Activated T-helper 17 cell treated with anti-CD3 and anti-CD28 coated beads, Interleukin-2, amount 50 U/mL, for 72 hours (primary cell): Measurements from ENCODE around the gene FCN1. TPM values are rescaled to one million over a fixed set of nuclear protein-coding genes. Genes with fewer than 3 reads are reported as not detected.

Experiments used
- ATAC-seq: fragments of 150-1000 bp; cut with Tn5 transposase; replicated peaks from 2 replicates; pipeline ENCODE4 v1.10.0; 2021; ENCODE audit warnings: mild to moderate bottlenecking, moderate library complexity
- H3K27ac Mint-ChIP-seq: one replicate; pipeline ENCODE4 v1.8.0; 2022; ENCODE audit warnings: mixed read lengths
- H3K27me3 Mint-ChIP-seq: one replicate; pipeline ENCODE4 v1.8.0; 2022; ENCODE audit warnings: mixed read lengths
- H3K36me3 Mint-ChIP-seq: one replicate; pipeline ENCODE4 v1.8.0; 2022; ENCODE audit warnings: low read depth, mild to moderate bottlenecking, mixed read lengths
- H3K4me1 Mint-ChIP-seq: one replicate; pipeline ENCODE4 v1.8.0; 2022; ENCODE audit warnings: mixed read lengths
- H3K4me3 Mint-ChIP-seq: one replicate; pipeline ENCODE4 v1.8.0; 2022; ENCODE audit warnings: mild to moderate bottlenecking, mixed read lengths
- H3K9me3 Mint-ChIP-seq: one replicate; pipeline ENCODE4 v1.8.0; 2022; ENCODE audit warnings: mixed read lengths
- total RNA-seq, 2 donors: library from RNA; stranded (reverse); gene quantifications; one replicate each; pipeline ENCODE4 v1.2.3, GENCODE V29; 2022

The FCN1 gene
- total RNA-seq = not detected

DNA sequence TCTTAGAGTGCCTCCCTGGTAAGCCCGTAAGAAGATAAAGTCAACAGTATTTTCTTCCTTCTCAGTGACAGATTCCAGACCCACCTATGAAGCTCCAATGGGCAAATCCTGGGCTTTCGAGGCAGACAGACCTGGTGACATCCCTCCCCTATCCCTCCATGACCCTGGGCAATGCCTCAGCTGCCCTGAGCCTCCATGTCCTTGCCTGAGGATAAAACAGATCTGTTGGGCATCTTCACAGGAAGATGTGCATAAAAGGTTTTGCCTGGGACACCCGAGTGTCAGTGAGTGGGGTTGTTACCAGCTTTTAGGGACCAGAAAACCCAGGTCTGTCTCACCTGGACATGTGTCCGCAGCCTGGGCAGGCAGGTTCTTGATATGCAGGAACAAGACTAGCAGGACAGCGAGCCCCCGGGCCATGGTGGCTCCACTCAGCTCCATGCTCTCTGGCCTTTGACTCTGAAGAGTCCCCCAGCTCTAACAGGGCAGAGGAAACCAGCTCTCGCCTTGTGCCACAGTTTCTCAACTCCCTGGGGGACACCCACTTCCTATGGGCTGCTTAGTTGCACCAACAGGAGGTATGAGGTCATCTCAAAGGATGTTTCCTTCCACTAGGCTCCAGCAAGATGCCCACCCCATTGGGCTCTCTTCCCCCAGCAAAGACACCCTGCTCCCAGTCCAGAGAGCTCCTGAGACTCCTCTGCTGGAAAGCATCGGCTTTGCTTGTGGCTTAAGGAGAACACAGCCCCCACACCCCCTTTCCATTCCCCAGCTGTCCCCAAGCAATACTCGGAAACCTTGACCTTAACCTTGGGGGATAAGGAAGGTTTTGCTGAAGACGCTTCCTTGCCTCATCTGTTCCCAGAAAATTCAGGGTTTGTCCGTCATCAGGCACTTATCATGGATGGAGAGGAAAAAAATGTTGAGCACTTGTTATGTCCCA is at the start of gene FCN1:
Gene FCN1 (minus strand): TSS at position 482 of the 943 bp plus-strand sequence. CDS start 41 bp downstream, at position 441.
- H3K4me1 Mint-ChIP-seq = no peaks in the 10 kb centered on the region
- H3K36me3 Mint-ChIP-seq = no peaks in the 10 kb centered on the region
- no peak for ATAC-seq
- H3K9me3 Mint-ChIP-seq = peaks cover 3% of the 10 kb centered on the region
- H3K27me3 Mint-ChIP-seq = peaks cover 9% of the 10 kb centered on the region
- no peak within 1 kb of the TSS for H3K4me3 Mint-ChIP-seq
- H3K27ac Mint-ChIP-seq = no peak within 1 kb of the TSS

DNA sequence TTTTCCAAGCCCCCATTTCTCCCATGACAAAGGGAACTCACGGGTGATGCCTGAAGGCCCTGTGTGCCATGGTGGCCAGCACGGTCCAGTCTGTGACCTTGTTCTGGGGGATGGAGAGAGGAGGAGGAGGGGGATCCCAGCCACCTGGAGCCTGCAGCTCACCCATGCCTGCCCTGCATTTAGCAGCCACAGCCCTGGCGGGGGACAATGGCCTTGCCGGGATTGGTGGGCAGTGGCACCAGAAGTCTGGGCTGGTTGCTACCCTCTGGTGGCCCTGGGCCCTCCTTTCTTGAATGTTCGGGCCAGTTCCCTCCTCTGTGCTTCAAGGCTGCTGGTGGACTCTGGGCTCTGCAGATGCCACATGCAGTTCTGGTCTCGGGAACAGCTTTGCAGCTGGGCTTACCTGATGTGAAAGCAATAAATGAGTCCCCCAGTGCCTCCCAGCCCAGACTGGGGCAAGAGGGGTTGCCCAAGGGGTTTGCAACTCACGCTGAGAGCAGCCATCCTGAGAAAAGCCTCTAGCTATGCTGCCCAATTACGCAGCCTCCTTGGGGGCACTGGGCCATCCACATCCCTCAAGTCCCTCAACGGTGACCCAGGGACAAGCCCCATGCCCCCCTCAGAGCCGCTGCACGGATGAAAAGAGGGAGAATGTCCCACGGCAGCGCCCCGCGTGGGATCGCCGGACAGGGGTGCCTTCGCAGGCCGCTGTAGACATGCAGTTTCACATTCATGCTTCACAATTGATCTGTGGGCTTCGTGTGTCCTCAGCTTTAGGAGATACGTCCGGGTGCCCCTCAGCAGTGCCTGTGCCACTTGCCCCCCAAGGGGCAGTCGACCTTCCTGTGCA is 49.2 kb upstream of the FCN1 start:
- Mint-ChIP-seq H3K4me1 (no peaks in the 10 kb centered on the region), H3K36me3 (no peaks in the 10 kb centered on the region), H3K27me3 (peaks cover 9% of the 10 kb centered on the region), H3K4me3 (no peak overlapping the region), H3K9me3 (no peaks in the 10 kb centered on the region), H3K27ac (no peak overlapping the region)
- ATAC-seq = no peak

DNA sequence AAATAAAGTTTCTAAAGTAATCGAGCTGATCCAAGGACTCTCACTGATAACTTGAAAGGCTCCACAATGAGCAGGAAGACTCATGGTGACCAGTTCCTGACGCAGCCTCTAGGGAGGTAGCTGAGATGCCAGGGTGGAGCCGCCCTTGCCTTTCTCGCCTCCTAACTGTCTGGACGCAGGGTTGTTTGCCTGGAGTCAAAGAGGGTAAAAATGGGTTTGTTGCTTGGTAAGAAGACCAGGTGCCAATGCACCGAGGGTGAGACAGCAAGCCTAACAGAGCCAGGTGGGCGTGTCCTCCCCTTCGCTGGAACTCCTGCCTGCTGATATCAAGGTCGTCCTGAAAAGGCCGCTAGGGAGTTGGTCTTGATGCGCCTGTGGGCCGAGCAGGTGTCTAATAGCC is 48.6 kb upstream of the FCN1 start:
- no peaks in the 10 kb centered on the region for H3K36me3 Mint-ChIP-seq
- H3K9me3 Mint-ChIP-seq = no peaks in the 10 kb centered on the region
- no peaks in the 10 kb centered on the region for H3K4me1 Mint-ChIP-seq
- no peak overlapping the region for H3K27ac Mint-ChIP-seq
- ATAC-seq = no peak
- H3K27me3 Mint-ChIP-seq = peaks cover 9% of the 10 kb centered on the region
- H3K4me3 Mint-ChIP-seq = no peak overlapping the region

DNA sequence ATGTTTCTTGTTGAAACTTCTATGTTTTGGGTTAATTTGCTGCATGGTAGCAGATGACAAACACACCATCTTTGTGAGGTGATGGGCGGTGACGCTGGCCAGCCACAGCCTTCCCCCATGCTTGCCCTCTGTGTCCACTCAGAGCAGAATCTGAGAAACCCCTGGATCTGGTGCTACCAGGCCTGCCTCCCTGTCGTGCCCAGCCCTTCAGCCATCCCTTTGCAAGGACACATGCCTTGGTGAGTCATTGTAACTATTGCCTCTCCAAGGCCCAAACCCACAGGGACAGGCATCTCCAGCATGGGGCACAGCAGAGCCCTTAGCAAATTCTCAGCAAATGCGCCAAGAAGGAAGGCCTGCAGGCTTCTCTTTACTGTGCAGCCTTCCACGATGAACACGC is 48.1 kb upstream of the FCN1 start:
- Mint-ChIP-seq H3K4me1 (no peaks in the 10 kb centered on the region), H3K27ac (no peak overlapping the region), H3K27me3 (peaks cover 9% of the 10 kb centered on the region), H3K36me3 (no peaks in the 10 kb centered on the region), H3K9me3 (no peaks in the 10 kb centered on the region), H3K4me3 (no peak overlapping the region)
- no peak for ATAC-seq

DNA sequence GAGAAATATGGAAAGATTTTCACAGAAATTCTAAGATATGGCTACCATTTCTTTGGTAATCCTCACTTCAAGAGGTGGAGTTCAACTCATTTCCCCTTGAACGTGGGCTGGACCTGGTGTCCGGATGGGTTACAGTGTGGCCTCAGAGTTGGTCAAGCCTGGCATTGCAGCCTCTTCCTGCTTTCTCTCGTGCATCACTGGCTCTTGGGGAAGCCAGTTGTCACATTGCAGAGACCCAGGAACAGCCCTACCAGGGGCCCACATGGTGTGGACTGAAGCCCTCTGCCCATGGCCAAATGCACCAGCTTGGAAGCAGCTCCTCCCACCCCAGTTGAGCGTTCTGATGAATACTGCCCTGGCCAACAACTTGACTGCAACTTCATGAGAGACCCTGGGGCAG is 47.7 kb upstream of the FCN1 start:
- H3K27me3 Mint-ChIP-seq = peaks cover 9% of the 10 kb centered on the region
- no peak overlapping the region for H3K4me3 Mint-ChIP-seq

DNA sequence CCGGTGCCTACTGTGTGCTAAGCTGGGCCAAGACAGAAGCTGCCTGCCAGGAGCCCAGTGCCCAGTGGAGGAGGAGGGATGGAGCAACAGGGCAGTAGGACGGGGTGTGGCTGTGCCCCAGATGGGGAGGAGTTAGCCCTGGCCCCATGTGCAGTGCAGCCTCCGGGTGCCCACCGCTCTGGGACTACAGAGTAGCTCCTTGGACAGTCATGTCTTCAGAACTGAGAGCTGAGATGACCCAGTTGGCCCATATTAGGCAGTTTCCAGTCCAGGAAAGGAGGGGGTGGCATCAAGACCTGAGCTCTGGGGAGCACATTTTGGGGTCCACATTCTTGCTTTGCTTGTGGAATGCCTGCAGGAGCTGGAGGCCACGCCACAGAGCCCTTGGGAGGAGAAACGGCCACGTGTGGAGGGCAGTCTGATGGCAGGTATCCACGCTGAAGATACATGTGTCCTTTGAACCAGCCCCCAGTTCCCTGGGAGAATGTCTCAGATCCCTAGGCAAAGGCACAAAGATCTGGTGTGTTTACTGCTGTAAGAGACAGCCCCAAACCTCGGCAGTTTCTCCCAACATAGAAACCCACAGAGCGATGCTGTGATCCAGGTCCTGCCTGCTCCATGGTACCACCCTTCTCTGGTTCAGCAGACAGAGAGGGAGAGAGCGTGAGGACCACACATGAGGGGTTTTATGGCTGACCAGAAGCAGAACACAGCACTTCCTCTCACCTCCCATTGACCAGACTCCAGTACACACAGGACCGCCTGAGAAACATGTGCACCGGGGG is 46.8 kb upstream of the FCN1 start:
- Mint-ChIP-seq H3K27me3 (peaks cover 3% of the 10 kb centered on the region), H3K9me3 (no peaks in the 10 kb centered on the region), H3K27ac (no peak overlapping the region), H3K36me3 (no peaks in the 10 kb centered on the region), H3K4me3 (no peak overlapping the region), H3K4me1 (no peaks in the 10 kb centered on the region)
- no peak for ATAC-seq

More for the DNA sequence above, 47.7 kb upstream of the FCN1 start:
- Mint-ChIP-seq H3K36me3 (no peaks in the 10 kb centered on the region), H3K27ac (no peak overlapping the region), H3K4me1 (no peaks in the 10 kb centered on the region), H3K9me3 (no peaks in the 10 kb centered on the region)
- ATAC-seq = no peak

DNA sequence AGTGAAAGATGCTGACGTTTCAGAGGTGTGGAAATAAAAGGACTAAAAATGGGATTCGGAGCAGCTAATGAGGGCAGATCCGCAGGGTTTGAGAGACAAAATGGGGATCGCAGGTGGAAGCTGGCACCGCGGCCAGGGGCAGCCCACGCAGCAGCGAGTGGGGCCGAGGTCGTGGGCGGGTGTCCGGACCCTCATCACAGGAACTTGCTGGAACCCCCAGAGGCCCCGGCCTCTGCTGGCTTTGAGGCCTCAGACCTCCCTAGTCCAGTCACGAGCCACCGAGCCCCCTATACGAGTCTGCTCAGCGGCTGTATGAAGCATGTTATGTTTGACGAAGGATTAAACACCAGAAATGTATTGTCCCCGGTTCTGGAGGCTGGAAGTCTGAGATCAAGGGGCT is 45.8 kb upstream of the FCN1 start:
- peaks cover 3% of the 10 kb centered on the region for H3K27me3 Mint-ChIP-seq
- H3K9me3 Mint-ChIP-seq = no peaks in the 10 kb centered on the region
- H3K4me3 Mint-ChIP-seq = no peak overlapping the region
- H3K27ac Mint-ChIP-seq = no peak overlapping the region
- no peaks in the 10 kb centered on the region for H3K4me1 Mint-ChIP-seq
- no peak for ATAC-seq
- H3K36me3 Mint-ChIP-seq = no peaks in the 10 kb centered on the region

DNA sequence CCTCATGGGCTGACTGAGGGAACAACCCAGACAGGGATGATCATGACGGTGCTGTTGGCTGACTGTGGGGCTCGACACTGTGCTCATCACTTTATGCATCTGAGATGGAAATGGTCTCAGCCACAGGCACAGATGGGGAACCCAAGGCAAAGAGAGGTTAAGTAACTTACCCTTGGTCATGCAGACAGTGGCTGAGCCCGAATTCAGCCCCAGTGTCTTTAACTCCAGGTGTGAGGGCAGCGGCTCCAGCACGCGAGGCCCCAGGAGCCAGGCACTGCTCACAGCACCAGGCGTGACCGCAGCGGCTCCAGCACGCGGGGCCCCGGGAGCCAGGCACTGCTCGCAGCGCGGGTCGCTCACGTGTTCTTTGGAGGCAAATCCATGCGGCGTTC is 45.3 kb upstream of the FCN1 start:
- Mint-ChIP-seq H3K4me3 (no peak overlapping the region), H3K4me1 (no peaks in the 10 kb centered on the region), H3K9me3 (no peaks in the 10 kb centered on the region), H3K27ac (no peak overlapping the region), H3K27me3 (peaks cover 3% of the 10 kb centered on the region), H3K36me3 (no peaks in the 10 kb centered on the region)
- no peak for ATAC-seq

DNA sequence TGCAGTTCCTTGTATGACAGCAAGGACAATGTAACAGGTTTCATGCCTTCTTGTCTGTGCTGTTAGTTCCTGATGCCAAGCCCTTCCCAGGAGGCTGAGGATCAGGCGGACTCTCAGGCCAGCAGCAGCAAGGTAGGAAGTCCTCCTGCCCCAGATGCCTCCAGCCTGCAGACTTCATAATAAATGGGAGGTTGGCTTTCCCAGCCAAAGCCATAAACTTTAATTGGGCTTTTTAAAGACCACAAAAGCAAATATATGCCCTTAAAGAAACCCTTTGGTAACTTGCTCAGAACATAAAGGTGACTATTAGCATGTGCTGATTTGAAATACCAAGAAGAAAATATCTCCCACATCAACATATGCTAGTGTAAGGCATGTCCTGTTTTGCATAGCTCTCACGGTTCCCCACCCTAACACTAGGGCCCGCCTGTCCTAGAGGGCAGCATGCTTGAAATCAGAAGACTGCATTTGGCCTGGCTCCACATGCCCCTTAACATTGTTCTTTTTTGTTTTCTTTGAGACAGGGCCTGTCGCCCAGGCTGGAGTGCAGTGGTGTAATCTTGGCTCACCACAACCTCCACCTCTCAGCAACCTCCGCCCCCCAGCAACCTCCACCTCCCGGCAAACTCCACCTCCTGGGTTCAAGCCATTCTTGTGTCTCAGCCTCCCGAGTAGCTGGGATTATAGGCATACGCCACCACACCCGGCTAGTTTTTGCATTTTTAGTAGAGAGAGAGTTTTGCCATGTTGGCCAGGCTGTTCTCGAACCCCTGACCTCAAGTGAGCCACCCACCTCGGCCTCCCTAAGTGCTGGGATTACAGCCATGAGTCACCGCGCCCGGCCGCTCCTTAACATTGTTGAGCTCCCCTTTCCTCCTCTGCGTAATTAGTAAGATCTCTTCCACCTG is 44.6 kb upstream of the FCN1 start:
- no peak for ATAC-seq
- Mint-ChIP-seq H3K27me3 (peaks cover 3% of the 10 kb centered on the region), H3K36me3 (no peaks in the 10 kb centered on the region), H3K4me3 (no peak overlapping the region), H3K27ac (no peak overlapping the region), H3K4me1 (no peaks in the 10 kb centered on the region), H3K9me3 (no peaks in the 10 kb centered on the region)

DNA sequence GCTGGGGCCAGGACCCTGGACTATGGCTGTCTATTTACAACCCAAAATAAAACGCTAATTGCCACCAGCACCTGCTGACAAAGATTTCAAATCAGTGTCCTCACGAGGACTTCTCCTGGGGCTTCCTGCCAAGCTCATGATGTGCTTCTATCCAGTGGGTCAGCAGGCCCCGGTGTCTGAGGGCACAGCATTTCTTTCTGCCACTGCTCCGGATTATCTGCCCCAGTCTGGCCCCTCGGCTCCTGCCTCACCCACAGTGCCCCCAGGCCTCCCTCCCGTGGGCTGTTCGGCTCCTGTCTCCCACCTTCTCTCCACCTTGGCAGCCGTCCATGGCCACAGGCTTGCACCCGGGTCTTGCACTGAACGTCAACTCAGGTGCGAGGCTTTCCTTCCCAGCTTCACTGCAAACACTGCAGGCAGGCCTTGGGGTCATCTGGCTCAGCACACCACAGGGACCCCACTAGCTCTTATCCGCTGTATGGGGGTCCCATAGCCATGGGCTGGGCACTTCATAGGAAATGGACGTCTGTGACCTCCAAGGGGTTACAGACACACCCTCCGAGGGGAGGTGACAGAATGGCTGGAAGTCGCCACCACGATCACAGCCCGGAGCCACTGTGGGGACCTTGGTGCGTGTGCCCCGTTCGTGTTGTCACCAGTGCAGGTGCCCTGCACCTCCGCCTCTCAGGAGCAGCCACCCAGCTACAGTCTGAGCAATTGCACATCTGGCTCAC is 43.8 kb upstream of the FCN1 start:
- Mint-ChIP-seq H3K36me3 (no peaks in the 10 kb centered on the region), H3K4me1 (no peaks in the 10 kb centered on the region), H3K27ac (no peak overlapping the region), H3K9me3 (no peaks in the 10 kb centered on the region), H3K27me3 (peaks cover 3% of the 10 kb centered on the region), H3K4me3 (no peak overlapping the region)
- no peak for ATAC-seq

DNA sequence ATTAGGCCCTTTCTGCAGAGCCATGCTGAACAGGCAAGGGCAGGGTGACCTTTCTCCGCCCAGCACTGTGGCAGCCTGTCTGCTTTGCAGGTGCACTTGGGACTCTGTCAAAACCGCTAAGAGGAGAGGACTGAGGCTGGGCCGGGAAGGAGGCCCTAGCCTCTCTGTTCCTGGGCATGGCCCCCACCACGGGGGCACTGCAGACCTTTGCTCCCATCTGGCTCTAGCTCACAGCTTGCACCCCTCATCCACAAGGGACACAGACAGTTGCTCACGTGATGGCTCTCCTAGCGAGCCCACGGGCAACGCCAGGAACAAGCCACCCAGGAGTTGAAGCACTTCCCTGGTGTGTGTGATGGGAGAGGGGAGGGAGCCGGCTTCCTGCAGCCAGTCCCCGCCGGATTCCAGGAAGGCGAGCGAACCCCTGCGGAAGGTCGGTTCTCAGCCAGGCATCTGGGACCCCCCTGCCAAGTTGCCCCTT is 43.0 kb upstream of the FCN1 start:
- no peak overlapping the region for H3K4me3 Mint-ChIP-seq
- H3K27ac Mint-ChIP-seq = no peak overlapping the region
- H3K9me3 Mint-ChIP-seq = no peaks in the 10 kb centered on the region

DNA sequence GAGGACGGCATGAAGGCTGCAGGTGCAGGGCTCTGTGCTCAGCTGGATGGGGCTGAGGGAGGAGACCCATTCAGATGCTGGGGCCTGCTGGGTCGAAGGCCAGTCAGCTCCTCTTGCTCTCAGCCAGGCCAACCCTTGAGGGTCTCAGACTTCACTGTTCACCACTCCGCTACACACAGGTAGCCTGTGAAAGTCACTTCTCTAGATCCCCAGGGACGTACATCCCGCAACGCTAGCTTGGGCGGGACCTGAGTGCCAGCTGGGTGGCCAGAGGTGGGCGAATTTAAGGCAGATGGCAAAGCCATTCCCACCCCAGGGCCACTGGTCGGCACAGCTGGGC is 42.2 kb upstream of the FCN1 start:
- Mint-ChIP-seq H3K9me3 (no peaks in the 10 kb centered on the region), H3K4me3 (no peak overlapping the region), H3K27me3 (peaks cover 3% of the 10 kb centered on the region), H3K27ac (no peak overlapping the region), H3K4me1 (no peaks in the 10 kb centered on the region), H3K36me3 (no peaks in the 10 kb centered on the region)
- no peak for ATAC-seq

More for the DNA sequence above, 43.0 kb upstream of the FCN1 start:
- ATAC-seq = no peak
- H3K4me1 Mint-ChIP-seq = no peaks in the 10 kb centered on the region
- H3K27me3 Mint-ChIP-seq = peaks cover 3% of the 10 kb centered on the region
- no peaks in the 10 kb centered on the region for H3K36me3 Mint-ChIP-seq
